PC-9 (cell line): ENCODE data around the gene ITPKB.

Experiments used
- CTCF ChIP-seq: fragments of 200-600 bp; sonication (generic); conservative IDR thresholded peaks from 2 replicates; pipeline ENCODE4 v1.6.1; 2017; ENCODE audit warnings: mixed run types, antibody characterized with exemption, mild to moderate bottlenecking, moderate library complexity
- EZH2 ChIP-seq: fragments of 200-600 bp; sonication (generic); IDR thresholded peaks from 2 replicates; pipeline ENCODE4 v1.8.0; 2017; ENCODE audit warnings: antibody characterized with exemption, low read depth

- TF ChIP-seq CTCF (no peak), EZH2 (no peak)
Observed at GRCh38 chr1:226600254-226600653, 138.8 kb downstream of the ITPKB start.
